ENCODE results near the gene KCTD15. TPM values are rescaled to one million over a fixed set of nuclear protein-coding genes. Genes with fewer than 3 reads are reported as not detected.
A peak's percentile ranks its signal among the peaks of the same experiment; 100 is the strongest.

The KCTD15 gene
- total RNA-seq, 4 donors from 2014 or later: 28.4 to 97.1 (median 50.3) TPM

GRCh38 chr19:33755099-33756035 is 41.3 kb upstream of the KCTD15 start:
- Histone ChIP-seq H3K9me3 (no peaks in the 10 kb centered on the region), H3K4me1 (peaks cover 12 to 17% of the 10 kb centered on the region in 2 donors), H3K27me3 (no peaks in the 10 kb centered on the region), H3K36me3 (no peaks in the 10 kb centered on the region), H3K27ac (no peak overlapping the region), H3K4me3 (replicated peaks in 1 of 3) (no peak overlapping the region)
- WGBS, 2 donors: 58 to 73% methylated on average over 25 to 26 of the region's 26 CpGs
- TF ChIP-seq CTCF (IDR thresholded peaks at IDR 0.05): no peak
- TF ChIP-seq POLR2A (IDR thresholded peaks at IDR 0.05): no peak
- no peak for DNase-seq
- intact Hi-C loops (cut with DNase I): no loop called here

- no peaks in the 10 kb centered on the region for H3K27me3 ChIP-seq
- no peaks in the 10 kb centered on the region for H3K9me3 ChIP-seq
- H3K36me3 ChIP-seq: no peaks in the 10 kb centered on the region
- H3K27ac ChIP-seq: no peak overlapping the region
- intact Hi-C loops (cut with DNase I): no loop called here
- no peak for DNase-seq
- TF ChIP-seq CTCF (IDR thresholded peaks at IDR 0.05) (no peak), POLR2A (IDR thresholded peaks at IDR 0.05) (no peak)
- WGBS, 2 donors: 85 to 92% methylated on average over 11 of the region's 11 CpGs
- H3K4me1 ChIP-seq: peaks cover 12 to 17% of the 10 kb centered on the region in 2 donors
- no peak overlapping the region for H3K4me3 ChIP-seq (replicated peaks in 1 of 3)
Measured at GRCh38 chr19:33756177-33756576, 40.5 kb upstream of the KCTD15 start.

- H3K27ac ChIP-seq: peak overlapping the region; percentile 31 to 77 (median 65)
- no peaks in the 10 kb centered on the region for H3K9me3 ChIP-seq
- no peaks in the 10 kb centered on the region for H3K27me3 ChIP-seq
- TF ChIP-seq POLR2A (IDR thresholded peaks at IDR 0.05) (peak in 1 of 2 donors; percentile 46), CTCF (IDR thresholded peaks at IDR 0.05) (no peak)
- 20 to 31% methylated on average over 12 of the region's 12 CpGs for WGBS, 2 donors
- H3K4me3 ChIP-seq (replicated peaks in 1 of 3): no peak overlapping the region
- H3K36me3 ChIP-seq: no peaks in the 10 kb centered on the region
- peaks cover 12 to 17% of the 10 kb centered on the region in 2 donors for H3K4me1 ChIP-seq
- intact Hi-C loops (cut with DNase I): no loop called here
- DNase-seq: peak; percentile 83 to 85
Measured at GRCh38 chr19:33758541-33759013, 38.1 kb upstream of the KCTD15 start.

DNA sequence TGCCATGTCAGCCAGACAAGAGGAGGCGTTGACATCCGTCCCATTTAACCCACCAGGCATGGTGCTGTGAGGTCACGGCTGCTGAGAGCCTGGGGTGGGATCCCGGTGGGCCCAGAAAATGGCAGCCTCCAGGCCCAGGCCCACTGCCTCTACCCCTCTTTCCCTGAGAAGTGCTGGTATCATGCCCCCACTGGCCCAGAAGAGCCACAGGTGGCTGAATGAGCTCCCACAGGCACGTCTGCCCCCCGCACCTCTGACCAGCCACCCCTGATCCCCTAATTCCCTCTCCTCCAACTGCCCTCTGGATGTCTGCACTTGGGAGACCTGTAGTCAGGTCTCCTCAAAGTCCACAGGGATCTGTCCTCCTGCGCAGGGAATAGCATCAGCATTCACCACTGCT is 37.3 kb upstream of the KCTD15 start:
- Histone ChIP-seq H3K9me3 (no peaks in the 10 kb centered on the region), H3K36me3 (no peaks in the 10 kb centered on the region), H3K27me3 (no peaks in the 10 kb centered on the region), H3K27ac (peak overlapping the region in 2 of 3 donors; percentile 65 to 77), H3K4me3 (replicated peaks in 1 of 3) (no peak overlapping the region), H3K4me1 (peaks cover 12 to 17% of the 10 kb centered on the region in 2 donors)
- no peak for DNase-seq
- intact Hi-C loops (cut with DNase I): no loop called here
- TF ChIP-seq POLR2A (IDR thresholded peaks at IDR 0.05) (no peak), CTCF (IDR thresholded peaks at IDR 0.05) (no peak)
- WGBS, 2 donors: 91 to 100% methylated on average over 5 to 7 of the region's 7 CpGs

All from thyroid gland (tissue), 4 donors.